ENCODE measurements around the gene ANKS1A. TPM values are rescaled to one million over a fixed set of nuclear protein-coding genes. Genes with fewer than 3 reads are reported as not detected.
A peak's percentile ranks its signal among the peaks of the same experiment; 100 is the strongest.

Gene ANKS1A
- polyA plus RNA-seq, 1 of the 3 experiments (the other 2 are of a cell fraction), result 7.6 TPM

- H2AFZ ChIP-seq (ENCODE audit: low read depth), result no peak overlapping the region
- no peaks in the 10 kb centered on the region for H3K27me3 ChIP-seq (ENCODE audit: insufficient read depth)
- peaks cover 9 to 16% of the 10 kb centered on the region in 2 experiments; a peak in 3 of 4 replicates for H3K4me1 ChIP-seq (ENCODE audit: control insufficient read depth in 1 of 2, insufficient read depth in 2 of 2, low read depth in 1 of 2, low read length in 1 of 2)
- CTCF ChIA-PET, result interaction anchor here (1.5 to 1.6 kb wide), 2 partner anchors 30 to 183 kb away, joined by 4 to 5 read pairs; no protein-coding TSS in a partner anchor
- no peaks in the 10 kb centered on the region for H3K36me3 ChIP-seq (replicated peaks in 1 of 2; ENCODE audit: control insufficient read depth in 1 of 2, insufficient read depth in 2 of 2, low read length in 1 of 2)
- 50% methylated on average over 2 of the region's 2 CpGs for WGBS (ENCODE audit: low lambda C conversion rate)
- H3F3A ChIP-seq (replicated peaks; ENCODE audit: insufficient read depth), result no peaks in the 10 kb centered on the region
- H3K9ac ChIP-seq, result no peak overlapping the region
- H3K4me3 ChIP-seq (ENCODE audit: low read depth in 2 of 2, low read length in 1 of 2), result no peak overlapping the region
- no peaks in the 10 kb centered on the region for H3K9me2 ChIP-seq
- DNase-seq, result peak; percentile 26
- H3K79me2 ChIP-seq (ENCODE audit: insufficient read depth), result 0 out of 2 replicates have a peak, but pooled peaks cover 2% of the 10 kb centered on the region
- POLR2A ChIA-PET, result no interaction called here
- peak overlapping the region; percentile 8 to 80; a peak in 3 of 4 replicates for H3K27ac ChIP-seq (ENCODE audit: low read depth in 2 of 2, low read length in 1 of 2)
- TF ChIP-seq GATA2 (CRISPR knock-in tag; IDR thresholded peaks at IDR 0.05) (no peak), EP300 (IDR thresholded peaks at IDR 0.05; ENCODE audit: borderline replicate concordance in 1 of 2, low read depth in 1 of 2, low read length in 1 of 2) (peak in 1 of 2 experiments; percentile 45; a peak in 1 of 4 replicates), CHD2 (IDR thresholded peaks at IDR 0.05; ENCODE audit: low read length, partially characterized antibody) (no peak), NFIC (IDR thresholded peaks at IDR 0.05; ENCODE audit: borderline replicate concordance) (no peak), SIN3A (IDR thresholded peaks at IDR 0.05; ENCODE audit: borderline replicate concordance, low read depth, low read length) (no peak), ZBTB33 (IDR thresholded peaks at IDR 0.05; ENCODE audit: borderline replicate concordance, low read depth) (no peak), TCF12 (IDR thresholded peaks at IDR 0.05) (peak; percentile 65), GABPA (IDR thresholded peaks at IDR 0.05; ENCODE audit: low read depth) (no peak), TEAD4 (IDR thresholded peaks at IDR 0.05; ENCODE audit: borderline replicate concordance, insufficient read depth) (no peak), YY1 (IDR thresholded peaks at IDR 0.05; ENCODE audit: low read depth) (no peak), RXRA (IDR thresholded peaks at IDR 0.05; ENCODE audit: borderline replicate concordance, low read depth) (no peak), MXI1 (IDR thresholded peaks at IDR 0.05; ENCODE audit: low read depth, low read length) (no peak), PBX3 (IDR thresholded peaks at IDR 0.05) (peak; percentile 49; the same call in 1 of the 2 replicates), POLR2AphosphoS5 (IDR thresholded peaks at IDR 0.05; ENCODE audit: low read depth, low read length) (no peak), USF2 (IDR thresholded peaks at IDR 0.05; ENCODE audit: borderline replicate concordance, low read depth, low read length) (no peak), EZH2phosphoT487 (IDR thresholded peaks at IDR 0.05; ENCODE audit: borderline replicate concordance, low read depth) (no peak), FOSL2 (IDR thresholded peaks at IDR 0.05; ENCODE audit: borderline replicate concordance, low read depth) (no peak)
- H4K20me1 ChIP-seq (ENCODE audit: insufficient read depth), result 0 out of 2 replicates have a peak, but pooled peaks cover 2% of the 10 kb centered on the region
- H3K4me2 ChIP-seq, result no peak overlapping the region
- H3K9me3 ChIP-seq, result no peaks in the 10 kb centered on the region
Observed at GRCh38 chr6:34957231-34957783, 68.3 kb downstream of the ANKS1A start.
